Activated CD4-positive, alpha-beta T cell treated with anti-CD3 and anti-CD28 coated beads, Interleukin-2, amount 50 U/mL, for 1 hour (primary cell): Measurements from ENCODE around the gene CFL2.
"Not testable (repeated sequence)": the region's sequence is repeated elsewhere in the genome, so short reads cannot be mapped to it uniquely, and the experiment has no call there.

Experiments used
- DNase-seq: peaks from one replicate; pipeline ENCODE4 v3.0.0-alpha.2; 2020

Gene CFL2

GRCh38 chr14:34714320-34715126 lies at the start of gene CFL2:
TSS of gene CFL2 (minus strand) at chr14:34714593. CDS start at chr14:34714540, 53 bp downstream.
- DNase-seq: peak; percentile 55

DNA sequence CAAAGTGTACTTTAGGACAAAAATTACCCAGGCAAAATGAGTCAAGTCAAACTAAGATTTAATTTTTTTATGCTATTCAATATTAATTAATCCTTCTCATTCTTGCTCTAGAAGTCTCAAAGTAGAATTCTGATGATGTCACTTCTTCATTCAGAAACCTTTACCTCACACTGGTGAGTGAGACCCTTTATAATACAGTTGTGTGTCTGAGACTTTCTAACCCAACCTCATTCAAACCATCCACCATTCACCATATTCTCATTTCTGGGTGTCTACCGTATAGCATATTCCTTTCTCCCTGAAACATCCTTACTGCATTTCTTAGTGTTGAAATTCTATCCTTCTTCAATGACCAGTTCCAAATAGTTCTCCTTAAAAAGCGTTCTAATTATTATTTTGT lies 40.8 kb upstream of the CFL2 start:
- DNase-seq: no peak

DNA sequence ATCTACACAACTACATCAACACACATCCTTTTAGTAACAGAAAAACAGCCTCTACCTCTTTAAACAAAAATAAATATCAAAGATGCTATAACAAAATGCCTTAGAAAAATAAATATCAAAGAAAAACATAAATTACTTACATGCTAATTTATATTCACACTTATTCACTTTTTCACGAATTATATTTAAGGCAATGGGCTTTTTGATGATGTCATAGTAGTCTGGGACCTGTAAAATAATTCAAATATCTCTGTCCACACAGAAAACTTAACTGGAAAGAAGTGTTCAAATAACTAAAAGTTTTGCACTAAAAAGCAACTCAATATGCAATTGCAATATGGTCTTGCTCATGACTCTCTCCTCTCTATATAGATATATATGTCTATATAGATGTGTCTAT lies 40.3 kb upstream of the CFL2 start:
- DNase-seq: no peak

- no peak for DNase-seq
Measured at GRCh38 chr14:34750670-34751069, 36.3 kb upstream of the CFL2 start.

DNA sequence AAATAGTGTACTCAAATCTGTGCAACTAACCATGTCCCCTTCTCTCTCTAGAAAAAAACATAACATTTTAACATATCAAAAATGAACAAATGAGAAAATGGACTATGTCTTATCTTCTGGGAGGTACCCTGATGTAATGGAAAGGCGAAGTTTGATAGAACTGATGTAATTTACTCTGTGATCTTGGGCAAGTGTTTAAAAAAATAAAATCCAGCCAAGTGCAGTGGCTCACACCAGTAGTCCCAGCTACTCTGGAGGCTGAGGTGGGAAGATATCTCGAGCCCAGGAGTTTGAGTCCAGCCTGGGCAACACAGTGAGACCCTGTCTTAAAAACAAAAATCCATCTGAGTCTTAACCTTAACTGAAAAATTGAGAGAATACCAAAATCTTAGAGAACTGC lies 35.8 kb upstream of the CFL2 start:
- DNase-seq: no peak

GRCh38 chr14:34749408-34749807 lies 35.0 kb upstream of the CFL2 start:
- no peak for DNase-seq

DNA sequence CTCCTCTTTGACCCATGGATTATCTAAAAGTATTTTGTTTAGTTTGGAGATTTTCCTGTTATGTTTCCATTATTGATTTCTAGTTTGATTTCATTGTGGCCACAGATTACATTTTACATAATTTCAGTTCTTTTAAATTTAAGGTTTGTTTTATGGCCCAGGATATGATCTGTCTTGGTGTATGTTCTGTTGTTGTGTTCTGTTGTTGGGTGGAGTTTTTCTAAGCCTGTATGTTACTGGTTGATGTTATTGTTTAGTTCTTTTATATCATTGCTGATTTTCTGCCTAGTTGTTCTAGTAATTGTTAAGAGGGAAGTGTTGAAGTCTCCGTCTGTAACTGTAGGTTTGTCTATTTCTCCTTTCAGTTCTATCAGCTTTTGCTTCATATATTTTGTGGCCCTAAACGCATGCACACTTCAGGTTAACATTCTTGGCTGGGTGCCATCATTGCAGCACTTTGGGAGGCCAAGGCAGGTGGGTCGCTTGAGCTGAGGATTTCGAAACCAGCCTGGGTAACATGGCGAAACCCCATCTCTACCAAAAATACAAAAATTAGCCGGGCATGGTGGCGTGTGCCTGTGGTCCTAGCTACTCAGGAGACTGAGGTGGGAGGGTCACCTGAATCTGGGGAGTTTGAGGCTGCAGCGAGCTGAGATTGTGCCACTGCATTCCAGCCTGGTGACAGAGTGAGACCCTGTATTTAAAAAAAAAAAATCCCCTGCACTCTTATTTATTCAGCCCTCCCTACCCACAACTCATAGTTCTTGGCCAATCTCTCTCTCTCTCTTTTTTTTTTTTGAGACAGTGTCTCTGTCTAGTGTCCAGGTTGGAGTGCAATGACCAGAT lies 28.1 kb upstream of the CFL2 start:
- no peak for DNase-seq

DNA sequence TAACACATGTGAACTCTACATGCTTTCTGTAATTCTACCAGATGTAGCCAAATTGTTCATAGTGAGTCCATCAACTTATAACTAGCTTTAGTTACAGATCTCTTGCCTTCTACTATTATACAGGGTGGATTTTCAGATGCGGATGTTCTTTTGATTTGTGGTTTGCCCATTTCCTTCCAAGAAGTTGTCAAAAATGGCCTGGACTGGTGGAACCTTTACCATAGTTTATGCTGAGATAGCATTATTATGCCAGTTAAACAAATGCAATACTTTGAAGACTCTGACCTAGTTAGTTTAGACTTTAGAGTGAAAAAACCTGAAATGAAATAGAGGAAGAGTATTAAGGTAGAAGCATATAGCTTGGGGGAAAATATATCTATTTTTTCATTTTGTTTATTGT lies 27.4 kb upstream of the CFL2 start:
- no peak for DNase-seq

DNA sequence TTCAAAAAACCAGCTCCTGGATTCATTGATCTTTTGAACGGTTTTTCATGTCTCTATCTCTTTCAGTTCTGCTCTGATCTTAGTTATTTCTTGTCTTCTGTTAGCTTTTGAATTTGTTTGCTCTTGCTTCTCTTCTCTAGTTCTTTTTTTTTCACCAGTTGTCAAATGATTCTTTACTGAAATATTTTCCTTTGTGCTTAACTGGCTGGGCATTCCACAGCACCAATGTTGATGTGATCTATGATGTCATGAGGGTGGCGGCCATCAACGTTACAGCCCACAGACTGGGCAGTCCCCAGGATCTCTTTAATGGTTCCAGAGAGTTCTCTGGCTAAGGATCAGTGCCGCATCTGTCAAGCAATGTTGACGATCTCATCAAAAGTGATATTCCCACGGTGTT lies 25.7 kb upstream of the CFL2 start:
- DNase-seq: not testable (repeated sequence)

GRCh38 chr14:34737079-34737478 lies 22.7 kb upstream of the CFL2 start:
- DNase-seq: not testable (repeated sequence)

DNA sequence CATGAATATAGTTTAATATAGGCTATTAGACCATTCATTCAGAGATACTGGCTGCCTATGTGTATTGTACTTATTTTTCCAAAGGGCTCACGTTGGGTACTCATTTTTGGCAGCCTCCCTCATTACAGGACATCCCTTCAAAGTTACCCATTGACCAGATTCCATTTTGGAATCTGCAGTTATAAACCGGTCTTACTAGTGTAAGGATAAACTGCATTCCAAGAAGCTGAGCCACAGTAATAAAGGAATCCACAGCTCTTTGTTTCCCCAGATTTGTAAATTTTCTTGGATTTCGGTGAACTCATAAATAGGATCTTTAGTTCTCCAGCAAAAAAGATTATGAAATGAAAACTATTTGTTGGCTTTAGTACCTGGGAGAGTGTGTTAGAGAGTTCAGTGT lies 18.9 kb upstream of the CFL2 start:
- DNase-seq: no peak

- DNase-seq: no peak
Measured at GRCh38 chr14:34732802-34733201, 18.4 kb upstream of the CFL2 start.

- no peak for DNase-seq
Measured at GRCh38 chr14:34723867-34724266, 9.5 kb upstream of the CFL2 start.

- peak; percentile 30 for DNase-seq
Measured at GRCh38 chr14:34722723-34723545, 8.5 kb upstream of the CFL2 start.

GRCh38 chr14:34721129-34721528 lies 6.7 kb upstream of the CFL2 start:
- no peak for DNase-seq

DNA sequence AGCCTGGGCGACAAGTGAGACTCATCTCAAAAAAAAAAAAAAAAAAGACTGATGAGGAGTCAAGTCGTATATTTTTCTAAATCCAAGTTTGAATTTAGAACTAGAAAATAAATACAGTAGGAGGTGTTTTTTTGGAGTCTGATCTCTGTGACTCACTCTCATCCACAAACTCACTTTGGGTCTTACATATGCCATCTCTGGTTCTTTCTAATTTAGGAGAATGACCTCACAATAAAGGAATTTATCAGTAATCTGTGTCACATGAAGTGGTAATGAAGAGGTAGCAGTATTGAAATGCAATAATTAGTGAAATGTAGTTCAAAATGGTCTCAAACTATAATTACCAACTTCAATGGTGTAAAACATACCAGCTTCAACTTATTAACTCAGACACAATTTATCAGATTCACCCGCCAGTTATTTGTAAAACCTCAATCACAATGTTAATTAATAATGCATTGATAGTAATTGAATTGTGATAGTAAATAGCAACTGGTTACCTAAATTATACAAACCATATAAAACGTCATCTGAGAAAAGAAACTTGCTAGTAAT lies 4.4 kb upstream of the CFL2 start:
- no peak for DNase-seq

GRCh38 chr14:34715127-34715863 lies 902 bp upstream of the CFL2 start:
- no peak for DNase-seq

GRCh38 chr14:34713681-34714319 lies 593 bp downstream of the CFL2 start:
- peak; percentile 6 for DNase-seq

DNA sequence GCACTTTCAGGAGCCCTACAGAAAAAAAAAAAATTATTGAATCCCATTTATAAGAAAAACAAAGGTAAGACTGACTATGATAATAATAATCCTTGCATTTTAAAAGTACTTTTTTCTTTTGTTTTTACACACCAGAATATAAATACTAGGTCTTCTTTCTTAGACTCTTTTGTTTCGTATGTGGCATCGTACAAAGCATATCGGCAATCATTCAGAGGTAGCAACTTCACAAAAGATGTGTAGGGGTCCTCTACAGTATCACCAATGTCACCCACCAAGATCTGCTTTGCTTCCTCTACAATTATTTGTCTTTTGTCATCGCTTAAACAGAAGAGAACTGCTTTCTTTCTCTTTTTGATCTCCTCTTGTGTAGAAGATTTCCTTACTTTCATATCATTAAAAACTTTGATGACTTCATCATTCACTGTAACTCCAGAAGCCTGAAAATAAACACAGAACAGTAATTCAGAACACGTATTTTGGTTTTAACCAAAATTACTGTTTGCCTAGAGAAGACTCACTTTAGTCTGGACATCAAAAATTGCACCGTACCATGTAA lies 1.2 kb downstream of the CFL2 start:
- DNase-seq: no peak

DNA sequence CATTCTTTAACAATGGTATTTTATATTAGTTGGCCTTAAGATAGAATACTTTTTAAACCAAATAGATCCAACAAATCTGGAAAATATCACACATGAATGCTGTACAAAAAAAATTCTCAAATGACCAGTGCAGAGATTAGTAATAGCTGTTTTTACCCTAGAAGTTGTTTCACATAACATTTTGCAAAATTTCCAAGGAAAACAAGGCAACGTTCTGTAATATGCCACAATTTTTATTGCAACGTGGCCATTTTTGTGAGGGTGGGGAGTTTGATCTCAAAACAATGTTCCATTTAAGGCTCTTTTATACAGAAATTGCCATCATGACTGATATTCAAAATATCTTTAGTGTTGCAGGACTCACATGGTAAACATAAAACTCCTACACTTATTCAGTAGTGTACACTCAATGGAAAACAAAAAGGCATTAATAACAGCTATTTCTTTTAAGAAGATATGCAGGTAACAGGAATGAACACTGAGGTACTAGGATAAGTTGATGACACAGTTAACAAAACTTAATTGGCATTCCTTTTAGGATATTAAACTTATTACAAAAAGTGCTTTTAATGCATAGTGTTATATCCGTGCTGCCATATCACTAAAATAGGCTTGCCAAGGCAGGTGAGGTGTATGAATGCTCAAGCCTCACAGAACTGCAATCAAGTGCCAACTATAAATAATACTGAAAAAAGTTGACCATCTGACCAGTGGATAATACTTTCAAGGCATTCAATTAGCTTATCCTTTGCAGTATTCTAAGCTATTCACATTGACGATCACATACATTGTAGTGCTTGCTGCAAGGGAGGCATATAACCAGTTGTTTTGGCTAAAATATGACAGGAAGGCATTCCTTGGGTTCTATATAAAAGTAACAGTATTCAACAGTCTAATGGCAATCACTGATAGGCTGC lies 2.3 kb downstream of the CFL2 start:
- no peak for DNase-seq
